Breast epithelium (tissue), 3 donors: ENCODE measurements around the gene SERPINB6.

Source experiments
- CTCF ChIP-seq, 3 donors: fragments of 450-650 bp; IDR thresholded peaks; one replicate each; pipeline ENCODE4 v1.5.1; 2016 to 2017; ENCODE audit warnings: antibody characterized with exemption in 3 of 3, mild to moderate bottlenecking in 3 of 3, moderate library complexity in 3 of 3
- POLR2A ChIP-seq: fragments of 450-650 bp; IDR thresholded peaks from one replicate; pipeline ENCODE4 v1.6.1; 2016; ENCODE audit warnings: antibody characterized with exemption, mild to moderate bottlenecking, moderate library complexity

GRCh38 chr6:2980465-2980855 is 9.1 kb upstream of the SERPINB6 start:
- TF ChIP-seq CTCF (IDR thresholded peaks at IDR 0.05): no peak
- no peak for TF ChIP-seq POLR2A
